Left lung (tissue), 10 donors: ENCODE measurements around the gene MATK. TPM values are rescaled to one million over a fixed set of nuclear protein-coding genes. Genes with fewer than 3 reads are reported as not detected.
A peak's percentile ranks its signal among the peaks of the same experiment; 100 is the strongest.

Experiments
- ATAC-seq: fragments of 200-7000 bp; cut with Tn5 transposase; one replicate; pipeline ENCODE4 v1.9.1; 2020; ENCODE audit warnings: moderate library complexity
- DNase-seq, 4 donors: peaks; one replicate each; pipeline ENCODE4 v3.0.0-alpha.2; 2013 to 2020
- H3K27ac ChIP-seq, 2 donors: fragments of 200-600 bp; sonication (generic) in 1 of 2; one replicate each; pipeline versions ENCODE4 v1.5.0 to v1.8.0; 2020 to 2021
- H3K27me3 ChIP-seq, 2 donors: fragments of 200-600 bp; sonication (generic) in 1 of 2; one replicate each; pipeline versions ENCODE4 v1.5.0 to v1.8.0; 2020 to 2021
- H3K36me3 ChIP-seq, 2 donors: fragments of 200-600 bp; sonication (generic) in 1 of 2; one replicate each; pipeline versions ENCODE4 v1.5.0 to v1.8.0; 2020 to 2021
- H3K4me1 ChIP-seq, 2 donors: fragments of 200-600 bp; one replicate each; pipeline ENCODE4 v1.8.0; 2021
- H3K4me3 ChIP-seq, 2 donors: fragments of 200-600 bp; sonication (generic) in 1 of 2; one replicate each; pipeline versions ENCODE4 v1.5.0 to v1.8.0; 2020 to 2021; ENCODE audit warnings: mild to moderate bottlenecking in 1 of 2
- H3K9me3 ChIP-seq, 2 donors: fragments of 200-600 bp; sonication (generic) in 1 of 2; one replicate each; pipeline versions ENCODE4 v1.5.0 to v1.8.0; 2020 to 2021
- intact Hi-C, 2 donors: fragments of 100-400 bp; cut with DNase I; formaldehyde crosslinking; loops; one replicate each; pipeline versions ENCODE4 v1.11.2 to v1.14.2; 2022
- polyA plus RNA-seq, 6 donors: library from polyadenylated mRNA; unstranded; fragments of 120-200 nt; gene quantifications; one replicate each; pipeline ENCODE4 v1.2.1, GENCODE V29; 2013; ENCODE audit not compliant: insufficient read length in 6 of 6
- total RNA-seq, 2 donors: library from RNA; stranded (reverse); fragmentation: NEBNext Ultra II Directional; extraction: Animal tissue kit (Norgen Biotek cat#: 25700); gene quantifications; one replicate each; pipeline ENCODE4 v1.2.1, GENCODE V29; 2021
- TF ChIP-seq, protein P1 (sequence below), 2 donors: fragments of 200-600 bp; sonication (generic) in 1 of 2; IDR thresholded peaks; one replicate each; pipeline versions ENCODE4 v1.5.0 to v1.8.0; 2021; ENCODE audit warnings: antibody characterized with exemption in 2 of 2
- donor health status: DM: no; HTN: yes; CAD: no.
- donor health status: DM: no; HTN: no; CAD: no.

Gene MATK
- total and polyA plus RNA-seq, 8 donors: 1.1 to 9.1 (median 1.9) TPM

GRCh38 chr19:3825286-3825956, 39.2 kb upstream of the MATK start:
- H3K4me1 ChIP-seq: peaks cover 0 to 8% of the 10 kb centered on the region in 2 donors
- no peak overlapping the region for H3K4me3 ChIP-seq
- H3K9me3 ChIP-seq: no peaks in the 10 kb centered on the region
- no peak overlapping the region for H3K27ac ChIP-seq
- peaks cover 0 to 38% of the 10 kb centered on the region in 2 donors for H3K27me3 ChIP-seq
- no peaks in the 10 kb centered on the region for H3K36me3 ChIP-seq
- intact Hi-C loops: no loop called here
- DNase-seq: peak in 1 of 4 donors; percentile 80
- TF ChIP-seq, protein P1, sequence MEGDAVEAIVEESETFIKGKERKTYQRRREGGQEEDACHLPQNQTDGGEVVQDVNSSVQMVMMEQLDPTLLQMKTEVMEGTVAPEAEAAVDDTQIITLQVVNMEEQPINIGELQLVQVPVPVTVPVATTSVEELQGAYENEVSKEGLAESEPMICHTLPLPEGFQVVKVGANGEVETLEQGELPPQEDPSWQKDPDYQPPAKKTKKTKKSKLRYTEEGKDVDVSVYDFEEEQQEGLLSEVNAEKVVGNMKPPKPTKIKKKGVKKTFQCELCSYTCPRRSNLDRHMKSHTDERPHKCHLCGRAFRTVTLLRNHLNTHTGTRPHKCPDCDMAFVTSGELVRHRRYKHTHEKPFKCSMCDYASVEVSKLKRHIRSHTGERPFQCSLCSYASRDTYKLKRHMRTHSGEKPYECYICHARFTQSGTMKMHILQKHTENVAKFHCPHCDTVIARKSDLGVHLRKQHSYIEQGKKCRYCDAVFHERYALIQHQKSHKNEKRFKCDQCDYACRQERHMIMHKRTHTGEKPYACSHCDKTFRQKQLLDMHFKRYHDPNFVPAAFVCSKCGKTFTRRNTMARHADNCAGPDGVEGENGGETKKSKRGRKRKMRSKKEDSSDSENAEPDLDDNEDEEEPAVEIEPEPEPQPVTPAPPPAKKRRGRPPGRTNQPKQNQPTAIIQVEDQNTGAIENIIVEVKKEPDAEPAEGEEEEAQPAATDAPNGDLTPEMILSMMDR (IDR thresholded peaks at IDR 0.05): no peak
- ATAC-seq: no peak

DNA sequence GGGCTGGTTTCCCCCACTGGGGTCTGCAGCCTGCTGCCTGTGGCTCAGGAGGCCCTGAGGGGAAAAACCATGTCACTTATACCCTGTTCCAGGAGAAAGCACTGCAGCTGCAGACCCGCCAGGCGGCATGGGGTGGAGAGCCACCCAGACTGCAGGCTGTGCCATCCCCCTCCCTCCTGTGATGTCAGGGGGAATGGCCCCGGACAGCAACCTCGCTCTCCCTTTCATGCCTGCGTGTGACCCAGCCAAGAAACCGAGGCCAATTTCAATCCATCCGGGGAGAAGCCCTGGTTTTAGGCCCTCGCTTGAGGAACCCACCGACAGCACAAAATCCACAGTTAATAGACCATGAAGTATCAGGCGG, 37.2 kb upstream of the MATK start:
- no peaks in the 10 kb centered on the region for H3K9me3 ChIP-seq
- no peak for DNase-seq
- intact Hi-C loops: no loop called here
- H3K4me3 ChIP-seq: no peak overlapping the region
- H3K36me3 ChIP-seq: no peaks in the 10 kb centered on the region
- H3K27ac ChIP-seq: no peak overlapping the region
- TF ChIP-seq, protein P1 (IDR thresholded peaks at IDR 0.05): no peak
- no peak for ATAC-seq
- peaks cover 0 to 35% of the 10 kb centered on the region in 2 donors for H3K27me3 ChIP-seq
- H3K4me1 ChIP-seq: peaks cover 0 to 19% of the 10 kb centered on the region in 2 donors

DNA sequence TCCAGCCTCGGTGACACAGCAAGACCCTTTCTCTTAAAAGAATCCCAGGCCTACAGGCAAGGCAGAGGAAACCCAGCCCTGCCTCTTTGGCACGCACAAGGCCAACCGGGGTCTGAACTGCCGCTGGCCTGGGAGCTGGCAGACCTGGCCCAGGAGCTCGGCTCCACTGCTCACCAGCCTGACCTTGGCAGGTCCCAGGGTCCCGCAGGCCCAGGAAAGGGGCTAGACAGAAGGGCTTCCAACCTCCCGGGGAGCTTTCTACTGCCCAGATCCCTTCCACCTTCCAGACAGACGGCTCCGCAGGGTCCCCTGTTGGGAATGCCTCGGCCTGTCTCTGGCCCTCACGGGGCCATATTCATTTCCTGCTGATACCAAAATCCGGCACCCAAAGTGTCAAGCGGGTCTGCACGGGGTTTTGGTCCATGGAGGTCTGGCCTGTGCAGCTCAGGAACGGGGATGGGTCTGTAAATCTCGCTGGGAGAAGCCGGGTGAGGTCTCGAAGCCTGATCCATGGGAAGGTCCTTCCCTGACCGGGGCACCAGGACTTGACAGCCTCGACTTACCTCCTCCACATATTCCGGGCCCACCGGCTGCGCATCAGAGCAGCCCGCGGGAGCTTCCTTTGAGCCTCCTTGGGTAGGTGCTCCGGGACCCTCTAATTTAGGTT, 36.6 kb upstream of the MATK start:
- no peak overlapping the region for H3K4me3 ChIP-seq
- H3K27ac ChIP-seq: no peak overlapping the region
- ATAC-seq: no peak
- TF ChIP-seq, protein P1 (IDR thresholded peaks at IDR 0.05): no peak
- H3K36me3 ChIP-seq: no peaks in the 10 kb centered on the region
- H3K4me1 ChIP-seq: peaks cover 0 to 24% of the 10 kb centered on the region in 2 donors
- H3K27me3 ChIP-seq: peaks cover 0 to 35% of the 10 kb centered on the region in 2 donors
- intact Hi-C loops: no loop called here
- H3K9me3 ChIP-seq: no peaks in the 10 kb centered on the region
- no peak for DNase-seq

GRCh38 chr19:3821857-3822364, 35.7 kb upstream of the MATK start:
- no peaks in the 10 kb centered on the region for H3K9me3 ChIP-seq
- DNase-seq (peak in 3 of 4 donors; percentile 43 to 95 (median 71)), ATAC-seq (peak; percentile 92)
- TF ChIP-seq, protein P1 (IDR thresholded peaks at IDR 0.05): peak; percentile 99 to 100
- H3K36me3 ChIP-seq: no peaks in the 10 kb centered on the region
- intact Hi-C loops: no loop called here
- H3K4me1 ChIP-seq: peaks cover 0 to 25% of the 10 kb centered on the region in 2 donors
- H3K27me3 ChIP-seq: peaks cover 0 to 35% of the 10 kb centered on the region in 2 donors
- H3K27ac ChIP-seq: no peak overlapping the region
- no peak overlapping the region for H3K4me3 ChIP-seq

GRCh38 chr19:3821156-3821555, 35.0 kb upstream of the MATK start:
- no peak overlapping the region for H3K27ac ChIP-seq
- H3K36me3 ChIP-seq: no peaks in the 10 kb centered on the region
- peaks cover 0 to 33% of the 10 kb centered on the region in 2 donors for H3K27me3 ChIP-seq
- TF ChIP-seq, protein P1 (IDR thresholded peaks at IDR 0.05): no peak
- H3K4me3 ChIP-seq: no peak overlapping the region
- ATAC-seq (no peak), DNase-seq (no peak)
- H3K4me1 ChIP-seq: peaks cover 0 to 25% of the 10 kb centered on the region in 2 donors
- intact Hi-C loops: no loop called here
- no peaks in the 10 kb centered on the region for H3K9me3 ChIP-seq
